OCI-LY7 (cell line): ENCODE measurements around the gene RIMBP2.

ENCODE experiments used
- CTCF ChIP-seq: fragments of 200-600 bp; sonication (generic); conservative IDR thresholded peaks from 2 replicates; pipeline ENCODE4 v1.5.1; 2014; ENCODE audit warnings: mild to moderate bottlenecking, antibody characterized with exemption, low read length, moderate library complexity, mixed read lengths
- EZH2phosphoT487 ChIP-seq: fragments of 200-600 bp; sonication (generic); IDR thresholded peaks from 2 replicates; pipeline ENCODE4 v1.6.1; 2018; ENCODE audit warnings: low read depth, borderline replicate concordance, mild to moderate bottlenecking, mixed run types, antibody characterized with exemption, low read length, moderate library complexity, mixed read lengths

- TF ChIP-seq CTCF = no peak
- no peak for TF ChIP-seq EZH2phosphoT487
Measured at GRCh38 chr12:130418251-130418650, 297.8 kb downstream of the RIMBP2 start.
